Measurements from ENCODE around the gene GNL3.

GNL3 gene

DNA sequence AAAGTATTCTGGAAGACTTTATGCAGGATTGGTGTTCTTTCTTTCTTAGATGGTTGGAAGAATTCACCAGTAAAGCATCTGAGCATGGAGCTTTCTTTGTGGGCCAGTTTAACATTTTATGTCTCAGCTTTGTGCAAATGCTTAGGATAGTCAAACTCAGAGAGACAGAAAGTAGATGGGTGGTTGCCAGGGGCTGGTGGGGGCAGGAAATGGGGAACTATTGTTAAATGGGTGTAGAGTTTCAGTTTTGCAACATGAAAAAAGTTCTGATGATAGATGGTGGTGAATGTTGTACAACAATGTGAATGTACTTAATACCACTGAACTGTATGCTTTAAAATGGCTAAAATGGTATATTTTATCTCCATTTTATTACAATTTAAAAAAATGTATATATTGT, 44.8 kb downstream of the GNL3 start:
- DNase-seq (ENCODE audit: insufficient read length, low spot score): no peak
- TF ChIP-seq SPI1 (IDR thresholded peaks at IDR 0.05; ENCODE audit: low read depth, low read length): no peak
- no peak for TF ChIP-seq POU2F2 (IDR thresholded peaks at IDR 0.05; ENCODE audit: low read depth, low read length)
- TF ChIP-seq TAF1 (IDR thresholded peaks at IDR 0.05; ENCODE audit: low read depth, low read length): no peak
- no peak for TF ChIP-seq PAX5 (IDR thresholded peaks at IDR 0.05; ENCODE audit: insufficient read depth, low read length, severe bottlenecking)
- TF ChIP-seq POLR2A (IDR thresholded peaks at IDR 0.05; ENCODE audit: low read depth, low read length): no peak
- no peak for TF ChIP-seq POLR2AphosphoS5 (IDR thresholded peaks at IDR 0.05; ENCODE audit: low read depth, low read length)
- no peak for FAIRE-seq

DNA sequence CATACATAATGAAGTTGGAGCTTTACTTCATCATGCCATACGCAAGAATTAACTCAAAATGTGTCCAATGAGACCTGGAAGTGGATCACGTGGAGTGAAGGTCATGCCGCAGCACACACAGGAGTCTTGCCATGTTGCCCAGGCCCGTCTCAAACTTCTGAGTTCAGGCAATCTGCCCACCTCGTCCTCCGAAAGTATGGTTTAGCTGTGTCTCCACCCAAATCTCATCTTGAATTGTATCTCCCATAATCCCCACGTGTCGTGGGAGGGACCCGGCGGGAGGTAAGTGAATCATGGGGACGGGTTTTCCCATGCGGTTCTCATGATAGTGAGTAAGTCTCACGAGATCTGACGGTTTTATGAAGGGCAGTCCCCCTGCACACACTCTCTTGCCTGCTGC, 45.8 kb downstream of the GNL3 start:
- no peak for TF ChIP-seq POU2F2 (IDR thresholded peaks at IDR 0.05; ENCODE audit: low read depth, low read length)
- TF ChIP-seq POLR2A (IDR thresholded peaks at IDR 0.05; ENCODE audit: low read depth, low read length): no peak
- TF ChIP-seq TAF1 (IDR thresholded peaks at IDR 0.05; ENCODE audit: low read depth, low read length): no peak
- no peak for TF ChIP-seq POLR2AphosphoS5 (IDR thresholded peaks at IDR 0.05; ENCODE audit: low read depth, low read length)
- no peak for TF ChIP-seq SPI1 (IDR thresholded peaks at IDR 0.05; ENCODE audit: low read depth, low read length)
- no peak for TF ChIP-seq PAX5 (IDR thresholded peaks at IDR 0.05; ENCODE audit: insufficient read depth, low read length, severe bottlenecking)
- FAIRE-seq (no peak), DNase-seq (ENCODE audit: insufficient read length, low spot score) (no peak)

DNA sequence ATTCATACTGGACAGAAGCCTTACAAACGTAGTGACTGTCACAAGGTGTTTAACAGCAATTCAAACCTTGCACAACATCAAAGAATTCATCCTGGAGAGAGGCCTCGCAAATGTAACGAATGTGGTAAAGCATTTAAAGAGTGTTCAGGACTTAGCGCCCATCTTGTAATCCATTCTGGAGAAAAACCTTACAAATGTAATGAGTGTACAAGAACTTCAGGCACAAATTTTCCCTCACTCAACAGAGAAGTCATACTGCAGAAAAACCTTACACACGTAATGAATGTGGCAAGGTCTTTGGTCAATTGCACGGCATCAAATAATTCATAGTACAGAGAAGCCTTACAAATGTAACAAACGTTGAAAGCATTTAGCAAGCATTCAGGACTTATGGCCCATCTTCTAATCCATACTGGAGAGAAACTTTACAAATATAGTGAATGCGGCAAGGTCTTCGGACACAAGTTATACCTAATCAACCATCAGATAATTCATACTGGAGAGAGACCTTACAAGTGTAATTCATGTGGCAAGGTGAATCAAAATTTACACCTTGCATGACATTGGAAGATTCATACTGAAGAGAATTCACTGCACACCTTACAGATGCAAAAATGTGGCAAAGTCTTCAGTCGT, 47.5 kb downstream of the GNL3 start:
- peak; percentile 69 for FAIRE-seq
- TF ChIP-seq POLR2A (IDR thresholded peaks at IDR 0.05; ENCODE audit: low read depth, low read length) (no peak), PAX5 (IDR thresholded peaks at IDR 0.05; ENCODE audit: insufficient read depth, low read length, severe bottlenecking) (no peak), POLR2AphosphoS5 (IDR thresholded peaks at IDR 0.05; ENCODE audit: low read depth, low read length) (no peak), TAF1 (IDR thresholded peaks at IDR 0.05; ENCODE audit: low read depth, low read length) (no peak), POU2F2 (IDR thresholded peaks at IDR 0.05; ENCODE audit: low read depth, low read length) (no peak), SPI1 (IDR thresholded peaks at IDR 0.05; ENCODE audit: low read depth, low read length) (no peak)

DNA sequence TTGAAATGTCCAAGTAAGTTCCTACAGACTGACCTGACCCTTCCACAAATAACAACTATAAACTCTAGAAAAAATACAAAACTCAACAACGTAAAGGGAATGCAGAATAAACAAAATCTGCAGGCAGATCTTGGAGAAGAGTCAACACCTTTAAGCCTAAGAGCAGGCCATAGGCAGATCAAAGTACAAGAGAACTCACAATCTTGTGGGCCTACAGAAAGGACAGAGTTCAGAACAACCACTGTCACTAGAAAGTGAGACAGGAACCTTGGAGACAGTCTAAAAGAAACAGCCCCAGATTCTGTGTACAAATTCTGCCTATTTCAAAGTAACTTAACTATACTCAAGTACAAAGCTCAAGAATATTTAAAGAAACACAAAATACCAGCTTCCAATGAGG, 53.9 kb downstream of the GNL3 start:
- no peak for FAIRE-seq
- TF ChIP-seq SPI1 (IDR thresholded peaks at IDR 0.05; ENCODE audit: low read depth, low read length) (no peak), POLR2AphosphoS5 (IDR thresholded peaks at IDR 0.05; ENCODE audit: low read depth, low read length) (no peak), POLR2A (IDR thresholded peaks at IDR 0.05; ENCODE audit: low read depth, low read length) (no peak), POU2F2 (IDR thresholded peaks at IDR 0.05; ENCODE audit: low read depth, low read length) (no peak), PAX5 (IDR thresholded peaks at IDR 0.05; ENCODE audit: insufficient read depth, low read length, severe bottlenecking) (no peak), TAF1 (IDR thresholded peaks at IDR 0.05; ENCODE audit: low read depth, low read length) (no peak)
- no peak for DNase-seq (ENCODE audit: insufficient read length, low spot score)

More for the DNA sequence above, 47.5 kb downstream of the GNL3 start:
- no peak for DNase-seq (ENCODE audit: insufficient read length, low spot score)

DNA sequence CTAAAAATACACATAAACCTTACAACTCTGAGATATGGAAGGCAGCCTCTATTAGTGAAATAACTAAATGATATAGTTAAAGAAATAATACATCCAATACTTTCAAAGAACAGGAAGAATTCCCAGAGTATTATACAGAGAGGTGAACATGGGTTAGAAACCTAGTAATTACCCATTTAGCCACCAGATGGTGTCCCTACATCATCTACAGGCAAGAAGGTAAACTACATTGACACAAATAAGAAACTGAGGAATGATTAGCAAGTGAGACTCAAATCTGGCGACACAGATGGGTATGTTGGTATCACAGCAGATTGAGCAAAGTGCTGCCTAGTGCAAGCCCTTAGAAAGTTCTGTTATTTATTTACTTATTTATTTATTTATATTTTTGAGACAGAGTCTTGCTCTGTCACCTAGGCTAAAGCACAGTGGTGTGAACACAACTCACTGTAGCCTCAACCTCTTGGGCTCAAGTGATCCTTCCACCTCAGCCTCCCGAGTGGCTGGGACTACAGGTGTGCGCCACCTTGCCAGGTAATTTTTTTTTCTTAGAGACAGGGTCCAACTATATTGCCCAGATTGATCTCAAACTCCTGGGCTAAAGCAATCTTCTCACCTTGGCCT, 56.7 kb downstream of the GNL3 start:
- peak; percentile 13 for DNase-seq (ENCODE audit: insufficient read length, low spot score)
- FAIRE-seq: peak; percentile 78
- TF ChIP-seq POLR2AphosphoS5 (IDR thresholded peaks at IDR 0.05; ENCODE audit: low read depth, low read length): no peak
- TF ChIP-seq POU2F2 (IDR thresholded peaks at IDR 0.05; ENCODE audit: low read depth, low read length): no peak
- no peak for TF ChIP-seq PAX5 (IDR thresholded peaks at IDR 0.05; ENCODE audit: insufficient read depth, low read length, severe bottlenecking)
- TF ChIP-seq SPI1 (IDR thresholded peaks at IDR 0.05; ENCODE audit: low read depth, low read length): no peak
- TF ChIP-seq TAF1 (IDR thresholded peaks at IDR 0.05; ENCODE audit: low read depth, low read length): no peak
- no peak for TF ChIP-seq POLR2A (IDR thresholded peaks at IDR 0.05; ENCODE audit: low read depth, low read length)

DNA sequence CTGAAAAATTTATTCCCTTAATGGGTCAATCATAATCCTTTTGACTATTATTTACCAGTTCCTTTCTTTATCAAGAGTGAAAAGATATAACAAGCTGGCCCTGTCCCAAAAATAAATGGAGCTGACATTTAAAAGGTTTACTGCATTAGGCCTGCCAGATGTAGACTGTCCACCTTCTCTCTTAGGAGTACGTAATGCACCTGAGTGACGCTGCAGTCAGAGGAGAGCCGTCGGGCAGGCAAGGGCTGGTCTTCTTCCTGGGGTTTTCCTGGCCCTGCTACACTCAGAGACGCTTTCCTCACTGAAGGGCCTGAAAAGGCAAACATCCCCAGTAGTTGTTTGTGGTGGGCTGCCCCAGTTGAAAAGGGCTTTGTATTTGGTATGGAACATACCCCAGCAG, 57.3 kb downstream of the GNL3 start:
- TF ChIP-seq PAX5 (IDR thresholded peaks at IDR 0.05; ENCODE audit: insufficient read depth, low read length, severe bottlenecking) (no peak), POU2F2 (IDR thresholded peaks at IDR 0.05; ENCODE audit: low read depth, low read length) (no peak), TAF1 (IDR thresholded peaks at IDR 0.05; ENCODE audit: low read depth, low read length) (no peak)
- no peak for FAIRE-seq
- DNase-seq (ENCODE audit: insufficient read length, low spot score): no peak

DNA sequence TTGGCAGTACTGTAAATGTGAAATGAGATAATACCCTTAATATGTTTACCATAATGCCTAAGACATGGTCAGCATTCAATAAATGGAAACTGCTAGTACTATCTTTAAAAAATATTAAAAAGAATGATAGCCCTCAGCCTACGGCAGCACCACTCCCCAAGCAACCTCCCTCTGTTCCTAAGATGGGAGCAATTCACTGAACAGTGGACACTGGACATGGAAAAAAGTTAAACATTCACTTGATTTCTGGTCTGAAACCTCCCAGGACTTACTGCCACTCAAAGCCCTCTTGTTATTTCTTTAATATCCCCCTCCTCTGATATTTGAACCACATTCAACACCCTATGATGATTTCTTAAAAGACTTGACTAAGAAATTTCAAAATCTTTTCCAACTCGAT, 57.9 kb downstream of the GNL3 start:
- FAIRE-seq: no peak
- DNase-seq (ENCODE audit: insufficient read length, low spot score): no peak
- no peak for TF ChIP-seq PAX5 (IDR thresholded peaks at IDR 0.05; ENCODE audit: insufficient read depth, low read length, severe bottlenecking)
- no peak for TF ChIP-seq SPI1 (IDR thresholded peaks at IDR 0.05; ENCODE audit: low read depth, low read length)
